ENCODE data around the gene PLAAT3.
"Not testable (repeated sequence)": the region's sequence is repeated elsewhere in the genome, so short reads cannot be mapped to it uniquely, and the experiment has no call there.

The PLAAT3 gene

DNA sequence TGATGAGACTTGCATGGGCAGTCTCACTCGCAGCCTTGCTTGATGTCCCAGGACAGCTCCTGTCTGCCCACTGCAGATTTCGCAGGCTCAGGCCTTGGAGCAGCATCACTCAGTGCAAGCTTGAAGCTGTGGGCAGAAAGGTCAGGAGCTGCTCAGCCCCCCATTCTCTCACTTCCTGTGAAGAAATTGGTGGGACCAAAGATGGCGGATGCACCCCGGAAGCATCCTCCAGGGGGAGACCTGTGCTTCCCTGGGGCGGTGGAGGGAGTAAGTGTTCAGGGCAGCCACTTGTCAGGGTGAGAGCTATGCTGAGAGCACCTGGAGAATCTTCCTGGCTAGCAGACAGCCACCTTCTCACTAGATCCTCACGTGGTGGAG, 62.4 kb downstream of the PLAAT3 start:
- Histone ChIP-seq H3K36me3 (replicated peaks; ENCODE audit: low read depth, low read length) (no peaks in the 10 kb centered on the region), H3K9me3 (ENCODE audit: insufficient read depth, low read length) (no peaks in the 10 kb centered on the region), H3K4me2 (ENCODE audit: low read length) (no peak overlapping the region), H4K20me1 (ENCODE audit: insufficient read depth, low read length) (no peaks in the 10 kb centered on the region), H2AFZ (ENCODE audit: low read depth, low read length) (no peak overlapping the region), H3K4me1 (ENCODE audit: low read length) (peaks cover 14% of the 10 kb centered on the region), H3K4me3 (ENCODE audit: low read length) (no peak overlapping the region), H3K79me2 (ENCODE audit: low read length) (no peaks in the 10 kb centered on the region), H3K27ac (ENCODE audit: low read length) (no peak overlapping the region), H3K27me3 (ENCODE audit: low read depth, low read length) (peaks cover 22% of the 10 kb centered on the region), H3K9ac (ENCODE audit: low read length) (no peak overlapping the region)
- TF ChIP-seq EZH2phosphoT487 (IDR thresholded peaks at IDR 0.05; ENCODE audit: low read depth) = no peak
- TF ChIP-seq, protein P1, sequence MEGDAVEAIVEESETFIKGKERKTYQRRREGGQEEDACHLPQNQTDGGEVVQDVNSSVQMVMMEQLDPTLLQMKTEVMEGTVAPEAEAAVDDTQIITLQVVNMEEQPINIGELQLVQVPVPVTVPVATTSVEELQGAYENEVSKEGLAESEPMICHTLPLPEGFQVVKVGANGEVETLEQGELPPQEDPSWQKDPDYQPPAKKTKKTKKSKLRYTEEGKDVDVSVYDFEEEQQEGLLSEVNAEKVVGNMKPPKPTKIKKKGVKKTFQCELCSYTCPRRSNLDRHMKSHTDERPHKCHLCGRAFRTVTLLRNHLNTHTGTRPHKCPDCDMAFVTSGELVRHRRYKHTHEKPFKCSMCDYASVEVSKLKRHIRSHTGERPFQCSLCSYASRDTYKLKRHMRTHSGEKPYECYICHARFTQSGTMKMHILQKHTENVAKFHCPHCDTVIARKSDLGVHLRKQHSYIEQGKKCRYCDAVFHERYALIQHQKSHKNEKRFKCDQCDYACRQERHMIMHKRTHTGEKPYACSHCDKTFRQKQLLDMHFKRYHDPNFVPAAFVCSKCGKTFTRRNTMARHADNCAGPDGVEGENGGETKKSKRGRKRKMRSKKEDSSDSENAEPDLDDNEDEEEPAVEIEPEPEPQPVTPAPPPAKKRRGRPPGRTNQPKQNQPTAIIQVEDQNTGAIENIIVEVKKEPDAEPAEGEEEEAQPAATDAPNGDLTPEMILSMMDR (IDR thresholded peaks at IDR 0.05; ENCODE audit: low read depth, low read length) = no peak

DNA sequence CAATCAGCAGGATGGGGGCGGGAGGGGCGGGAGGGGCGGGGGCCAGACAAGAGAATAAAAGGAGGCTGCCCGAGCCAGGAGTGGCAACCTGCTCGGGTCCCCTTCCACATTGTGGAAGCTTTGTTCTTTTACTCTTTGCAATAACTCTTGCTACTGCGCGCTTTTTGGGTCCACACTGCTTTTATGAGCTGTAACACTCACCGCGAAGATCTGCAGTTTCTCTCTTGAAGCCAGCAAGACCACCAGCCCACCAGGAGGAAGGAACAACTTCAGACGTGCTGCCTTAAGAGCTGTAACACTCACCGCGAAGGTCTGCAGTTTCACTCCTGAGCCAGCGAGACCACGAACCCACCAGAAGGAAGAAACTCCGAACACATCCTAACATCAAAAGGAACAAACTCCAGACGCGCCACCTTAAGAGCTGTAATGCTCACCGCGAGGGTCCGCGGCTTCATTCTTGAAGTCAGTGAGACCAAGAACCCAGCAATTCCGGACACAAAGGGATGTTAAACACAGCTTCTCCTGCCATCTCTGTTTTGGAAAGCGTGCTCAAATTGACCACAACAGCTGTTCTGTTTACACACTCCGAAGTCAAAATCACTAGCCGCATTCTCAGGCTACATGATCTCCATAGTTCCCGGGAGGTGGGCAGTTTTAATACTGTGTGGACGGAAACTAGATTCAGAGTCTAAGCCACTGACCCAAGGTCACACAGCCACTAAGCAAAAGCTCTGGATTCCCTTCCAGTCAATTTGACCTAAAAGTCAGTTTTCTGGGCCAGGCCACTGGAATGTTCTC, 62.9 kb downstream of the PLAAT3 start:
- Histone ChIP-seq H4K20me1 (ENCODE audit: insufficient read depth, low read length) (no peaks in the 10 kb centered on the region), H3K9ac (ENCODE audit: low read length) (no peak overlapping the region), H3K4me3 (ENCODE audit: low read length) (no peak overlapping the region), H3K27ac (ENCODE audit: low read length) (no peak overlapping the region), H3K36me3 (replicated peaks; ENCODE audit: low read depth, low read length) (no peaks in the 10 kb centered on the region), H3K27me3 (ENCODE audit: low read depth, low read length) (peaks cover 16% of the 10 kb centered on the region), H3K79me2 (ENCODE audit: low read length) (no peaks in the 10 kb centered on the region), H3K4me1 (ENCODE audit: low read length) (peaks cover 14% of the 10 kb centered on the region), H3K9me3 (ENCODE audit: insufficient read depth, low read length) (no peaks in the 10 kb centered on the region), H2AFZ (ENCODE audit: low read depth, low read length) (no peak overlapping the region), H3K4me2 (ENCODE audit: low read length) (no peak overlapping the region)
- TF ChIP-seq EZH2phosphoT487 (IDR thresholded peaks at IDR 0.05; ENCODE audit: low read depth) = no peak
- TF ChIP-seq, protein P1 (IDR thresholded peaks at IDR 0.05; ENCODE audit: low read depth, low read length) = no peak

DNA sequence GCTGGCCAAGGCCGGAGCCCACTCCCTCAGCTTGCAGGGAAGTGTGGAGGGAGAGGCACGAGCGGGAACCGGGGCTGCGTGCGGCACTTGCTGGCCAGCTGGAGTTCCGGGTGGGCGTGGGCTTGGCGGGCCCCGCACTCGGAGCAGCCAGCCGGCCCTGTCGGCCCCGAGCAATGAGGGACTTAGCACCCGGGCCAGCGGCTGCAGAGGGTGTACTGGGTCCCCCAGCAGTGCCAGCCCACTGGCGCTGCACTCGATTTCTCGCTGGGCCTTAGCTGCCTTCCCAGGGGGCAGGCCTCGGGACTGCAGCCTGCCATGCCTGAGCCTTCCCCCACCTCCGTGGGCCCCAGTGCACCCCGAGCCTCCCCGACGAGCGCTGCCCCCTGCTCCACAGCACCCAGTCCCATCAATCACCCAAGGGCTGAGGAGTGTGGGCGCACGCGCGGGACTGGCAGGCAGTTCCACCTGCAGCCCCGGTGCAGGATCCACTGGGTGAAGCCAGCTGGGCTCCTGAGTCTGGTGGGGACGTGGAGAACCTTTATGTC, 64.0 kb downstream of the PLAAT3 start:
- not testable (repeated sequence) for H3K9ac ChIP-seq (ENCODE audit: low read length); H3K4me2 ChIP-seq (ENCODE audit: low read length); H3K27ac ChIP-seq (ENCODE audit: low read length); H3K36me3 ChIP-seq (replicated peaks; ENCODE audit: low read depth, low read length); H3K79me2 ChIP-seq (ENCODE audit: low read length); H3K4me3 ChIP-seq (ENCODE audit: low read length); H2AFZ ChIP-seq (ENCODE audit: low read depth, low read length); H3K27me3 ChIP-seq (ENCODE audit: low read depth, low read length); H4K20me1 ChIP-seq (ENCODE audit: insufficient read depth, low read length); H3K9me3 ChIP-seq (ENCODE audit: insufficient read depth, low read length)
- H3K4me1 ChIP-seq (ENCODE audit: low read length) = peaks cover 14% of the 10 kb centered on the region

DNA sequence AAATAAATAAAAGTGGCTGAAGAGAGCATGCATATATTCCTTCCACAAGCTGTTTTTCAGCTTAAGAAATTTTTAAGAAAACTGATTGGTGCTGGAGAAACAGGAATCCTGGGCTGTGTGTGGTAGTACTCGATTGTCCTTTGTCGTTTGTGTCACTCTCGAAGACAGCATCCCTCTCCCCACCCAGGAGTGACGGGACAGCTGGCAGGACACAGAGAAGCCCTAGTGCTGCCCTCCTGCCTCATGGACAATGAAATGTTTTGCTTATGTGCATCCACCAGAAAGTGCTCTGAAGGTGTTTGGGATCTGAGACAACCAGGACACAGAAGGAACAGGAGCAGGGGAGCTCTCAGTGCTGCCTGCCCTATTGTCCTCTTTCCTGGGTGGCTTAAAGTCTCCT, 64.8 kb downstream of the PLAAT3 start:
- Histone ChIP-seq H3K4me1 (ENCODE audit: low read length) (peaks cover 14% of the 10 kb centered on the region), H3K9ac (ENCODE audit: low read length) (no peak overlapping the region), H3K27ac (ENCODE audit: low read length) (no peak overlapping the region), H3K79me2 (ENCODE audit: low read length) (no peaks in the 10 kb centered on the region), H2AFZ (ENCODE audit: low read depth, low read length) (no peak overlapping the region), H3K4me3 (ENCODE audit: low read length) (no peak overlapping the region), H3K9me3 (ENCODE audit: insufficient read depth, low read length) (no peaks in the 10 kb centered on the region), H3K36me3 (replicated peaks; ENCODE audit: low read depth, low read length) (no peaks in the 10 kb centered on the region), H3K27me3 (ENCODE audit: low read depth, low read length) (no peaks in the 10 kb centered on the region; the same call in 1 of the 2 replicates), H4K20me1 (ENCODE audit: insufficient read depth, low read length) (no peaks in the 10 kb centered on the region), H3K4me2 (ENCODE audit: low read length) (no peak overlapping the region)
- TF ChIP-seq, protein P1 (IDR thresholded peaks at IDR 0.05; ENCODE audit: low read depth, low read length) = no peak
- TF ChIP-seq EZH2phosphoT487 (IDR thresholded peaks at IDR 0.05; ENCODE audit: low read depth) = no peak
